AG09309 (cell line): ENCODE results near the gene YKT6.

Source experiments
- DNase-seq: peaks from one replicate; pipeline ENCODE4 v3.0.0-alpha.2; 2010; ENCODE audit warnings: low read depth
- H3K4me3 ChIP-seq: 2 replicates; pipeline ENCODE4 v1.5.1; 2011; ENCODE audit warnings: mild to moderate bottlenecking, low read depth, low read length, moderate library complexity; ENCODE audit not compliant: control insufficient read depth
- CTCF ChIP-seq: IDR thresholded peaks from 2 replicates; pipeline ENCODE4 v1.5.1; 2011; ENCODE audit warnings: mild to moderate bottlenecking, low read depth, low read length, inconsistent platforms; ENCODE audit not compliant: insufficient read depth, control insufficient read depth; ENCODE audit errors: missing control alignments

YKT6 gene

GRCh38 chr7:44246396-44247113 lies 45.8 kb downstream of the YKT6 start:
- no peak for TF ChIP-seq CTCF
- no peak overlapping the region for H3K4me3 ChIP-seq
- no peak for DNase-seq

GRCh38 chr7:44247868-44248651 lies 47.3 kb downstream of the YKT6 start:
- H3K4me3 ChIP-seq, result no peak overlapping the region
- TF ChIP-seq CTCF, result no peak
- DNase-seq, result no peak

- no peak for TF ChIP-seq CTCF
- DNase-seq, result no peak
- no peak overlapping the region for H3K4me3 ChIP-seq
These were observed 49.0 kb downstream of the YKT6 start for GRCh38 chr7:44249639-44250234.

- DNase-seq, result no peak
- H3K4me3 ChIP-seq, result no peak overlapping the region
- no peak for TF ChIP-seq CTCF
These were observed 50.5 kb downstream of the YKT6 start for GRCh38 chr7:44251269-44251668.

- no peak for TF ChIP-seq CTCF
- H3K4me3 ChIP-seq, result no peak overlapping the region
- no peak for DNase-seq
These were observed 51.1 kb downstream of the YKT6 start for GRCh38 chr7:44251881-44252280.

- no peak for DNase-seq
- H3K4me3 ChIP-seq, result no peak overlapping the region
- TF ChIP-seq CTCF, result no peak
These were observed 55.7 kb downstream of the YKT6 start for GRCh38 chr7:44256459-44256858.
